GM12892 (cell line): ENCODE measurements around the gene PDE4B. TPM values are rescaled to one million over a fixed set of nuclear protein-coding genes. Genes with fewer than 3 reads are reported as not detected.

Source experiments
- DNase-seq: peaks from one replicate; pipeline ENCODE4 v3.0.0; 2011; ENCODE audit not compliant: insufficient read length
- FAIRE-seq: peaks from 2 replicates; lab custom pipeline; 2011; peaks lifted over from hg19 to GRCh38; lab: Jason Lieb, UNC
- POLR2A ChIP-seq: IDR thresholded peaks from 2 replicates; pipeline ENCODE4 v1.6.1; 2011; ENCODE audit warnings: low read depth, low read length, control low read depth
- POLR2AphosphoS5 ChIP-seq: IDR thresholded peaks from 2 replicates; pipeline ENCODE4 v1.6.1; 2011; ENCODE audit warnings: low read depth, low read length, control low read depth
- TAF1 ChIP-seq: IDR thresholded peaks from 2 replicates; pipeline ENCODE4 v1.6.1; 2011; ENCODE audit warnings: low read depth, mild to moderate bottlenecking, control low read depth, low read length, borderline replicate concordance
- polyA plus RNA-seq: library from polyadenylated mRNA; unstranded; fragments of >200 nt; gene quantifications from one replicate; pipeline ENCODE4 v1.2.1, GENCODE V29; 2012; ENCODE audit warnings: missing spikeins, inconsistent platforms; ENCODE audit not compliant: missing spikeins

PDE4B gene
- polyA plus RNA-seq, result 16.1 TPM

DNA sequence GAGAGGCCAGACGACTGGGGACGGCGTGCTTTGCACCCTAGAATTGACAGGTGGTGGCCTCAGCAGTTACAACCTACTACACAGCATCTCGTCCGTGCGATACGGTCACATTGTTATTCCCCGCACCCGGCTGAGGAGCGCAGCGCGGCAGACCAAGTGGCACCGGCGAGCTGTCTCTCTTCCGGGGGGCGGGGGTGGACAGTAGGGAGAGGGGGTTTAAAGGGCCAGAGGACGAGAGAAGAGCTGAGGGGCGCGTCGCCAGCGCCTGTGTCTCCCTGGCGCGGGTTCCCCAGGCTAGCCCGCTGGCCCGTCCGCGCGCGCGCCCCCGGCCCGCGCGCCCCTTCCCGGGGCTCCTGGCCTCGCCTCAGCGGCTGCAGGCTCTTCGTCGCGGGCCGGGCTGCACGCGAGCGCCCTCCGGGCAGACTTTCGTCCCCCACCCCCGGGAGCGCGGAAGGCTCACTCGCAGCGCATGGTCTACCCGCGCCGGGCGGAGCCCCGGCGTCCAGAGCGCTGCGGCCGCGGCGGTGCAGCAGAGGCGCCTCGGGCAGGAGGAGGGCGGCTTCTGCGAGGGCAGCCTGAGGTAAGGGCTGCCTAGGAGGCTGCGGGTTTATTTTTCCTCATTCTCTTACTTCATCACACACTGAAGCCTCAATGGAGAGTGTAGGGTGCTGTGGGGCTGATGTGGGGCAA is at the start of gene PDE4B:
PDE4B (plus strand) TSS at position 227 of the 690 bp plus-strand sequence.
- FAIRE-seq (no peak), DNase-seq (no peak)
- no peak for TF ChIP-seq POLR2A
- no peak for TF ChIP-seq TAF1
- no peak for TF ChIP-seq POLR2AphosphoS5

DNA sequence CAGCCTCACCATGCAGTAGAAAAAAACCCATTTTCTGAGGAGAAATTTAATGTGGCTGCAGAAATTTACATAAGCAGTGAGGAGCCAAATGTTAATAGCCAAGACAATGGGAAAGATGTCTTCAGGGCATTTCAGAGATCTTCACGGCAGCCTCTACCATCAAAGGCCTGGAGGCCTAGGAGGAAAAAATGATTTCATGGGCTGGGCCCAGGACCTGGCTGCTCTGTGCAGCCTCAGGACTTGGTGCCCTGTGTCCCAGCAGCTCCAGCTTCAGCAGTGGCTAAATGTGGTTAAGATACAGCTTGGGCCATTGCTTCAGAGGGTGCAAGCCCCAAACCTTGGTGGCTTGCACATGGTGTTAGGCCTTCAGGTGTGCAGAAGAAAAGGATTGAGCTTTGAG is 48.0 kb upstream of the PDE4B start:
- FAIRE-seq (no peak), DNase-seq (no peak)
- TF ChIP-seq POLR2AphosphoS5 (no peak), TAF1 (no peak), POLR2A (no peak)

DNA sequence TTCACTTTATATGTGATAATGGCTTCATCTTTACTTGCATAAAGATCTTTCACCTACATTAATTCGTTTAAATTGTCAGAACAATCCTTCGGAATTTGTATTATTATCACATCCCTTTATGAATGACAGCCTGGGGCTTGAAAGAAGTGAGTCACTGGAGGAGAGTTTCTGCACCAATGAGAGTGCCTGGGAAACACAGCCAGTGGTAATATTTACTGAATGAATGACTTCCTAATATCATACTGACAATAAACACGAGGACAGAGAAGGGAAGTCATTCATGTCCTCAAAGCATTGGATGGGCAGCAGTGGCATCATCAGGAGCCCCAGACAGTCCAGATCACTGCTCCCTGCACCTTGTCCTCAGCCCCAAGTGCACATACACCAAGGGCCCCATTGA is 40.7 kb upstream of the PDE4B start:
- DNase-seq (no peak), FAIRE-seq (no peak)
- TF ChIP-seq TAF1 (no peak), POLR2A (no peak), POLR2AphosphoS5 (no peak)

DNA sequence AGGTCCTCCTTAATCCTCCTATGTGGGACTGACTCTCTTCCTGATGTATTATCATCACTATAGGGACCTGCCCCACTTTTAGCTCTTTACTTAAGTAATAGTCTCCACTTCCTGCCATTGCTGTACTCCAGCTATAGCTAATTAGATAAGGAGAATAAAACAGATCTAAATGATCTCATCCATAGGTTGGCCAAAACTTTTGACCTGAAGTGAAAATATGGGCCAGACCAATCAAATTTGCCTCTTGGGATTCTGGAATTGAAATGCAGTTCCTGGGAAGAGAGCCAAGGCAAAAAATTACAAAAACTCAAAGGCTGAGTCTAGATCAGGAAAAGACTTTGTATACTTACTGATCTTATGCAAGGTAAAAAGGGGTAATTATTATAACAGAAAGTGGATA is 36.1 kb upstream of the PDE4B start:
- no peak for TF ChIP-seq POLR2A
- TF ChIP-seq POLR2AphosphoS5, result no peak
- TF ChIP-seq TAF1, result no peak
- no peak for FAIRE-seq
- DNase-seq, result no peak

DNA sequence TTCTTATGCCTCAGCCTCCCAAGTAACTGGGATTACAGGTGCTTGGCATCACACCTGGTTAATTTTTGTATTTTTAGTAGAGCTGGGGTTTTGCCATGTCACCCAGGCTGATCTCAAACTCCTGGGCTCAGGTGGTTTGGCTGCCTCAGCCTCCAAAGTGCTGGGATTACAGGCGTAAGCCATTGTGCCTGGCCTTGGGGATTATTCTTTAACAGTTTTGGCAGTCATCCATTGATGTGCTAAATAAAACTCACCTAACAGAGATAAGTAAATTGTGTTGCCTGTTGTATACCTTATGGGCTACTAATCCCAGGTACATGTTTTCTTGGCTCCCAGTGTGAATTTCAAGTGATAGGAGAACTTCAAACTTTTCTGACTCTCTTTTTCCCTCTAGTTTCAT is 35.2 kb upstream of the PDE4B start:
- FAIRE-seq (no peak), DNase-seq (no peak)
- TF ChIP-seq TAF1, result no peak
- no peak for TF ChIP-seq POLR2A
- TF ChIP-seq POLR2AphosphoS5, result no peak

DNA sequence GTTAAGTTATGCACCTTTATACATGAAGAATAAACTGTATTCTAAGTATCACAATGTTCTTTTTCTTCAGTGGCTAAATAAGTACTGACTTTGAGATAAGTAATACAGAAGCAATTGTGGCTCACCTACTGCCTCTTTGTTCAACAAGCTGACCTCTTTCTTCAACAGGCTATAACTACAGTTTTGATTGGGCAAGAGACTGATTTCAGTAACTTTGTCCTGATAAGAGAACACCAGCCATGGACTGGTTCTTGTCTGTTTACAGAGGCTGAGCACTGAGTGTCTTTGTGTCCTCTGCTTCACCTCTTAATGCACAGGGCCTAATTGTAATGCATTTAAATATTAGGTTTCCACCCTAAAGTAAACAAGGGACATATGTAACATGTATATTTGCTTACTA is 34.6 kb upstream of the PDE4B start:
- DNase-seq (no peak), FAIRE-seq (no peak)
- TF ChIP-seq POLR2AphosphoS5 (no peak), POLR2A (no peak)

DNA sequence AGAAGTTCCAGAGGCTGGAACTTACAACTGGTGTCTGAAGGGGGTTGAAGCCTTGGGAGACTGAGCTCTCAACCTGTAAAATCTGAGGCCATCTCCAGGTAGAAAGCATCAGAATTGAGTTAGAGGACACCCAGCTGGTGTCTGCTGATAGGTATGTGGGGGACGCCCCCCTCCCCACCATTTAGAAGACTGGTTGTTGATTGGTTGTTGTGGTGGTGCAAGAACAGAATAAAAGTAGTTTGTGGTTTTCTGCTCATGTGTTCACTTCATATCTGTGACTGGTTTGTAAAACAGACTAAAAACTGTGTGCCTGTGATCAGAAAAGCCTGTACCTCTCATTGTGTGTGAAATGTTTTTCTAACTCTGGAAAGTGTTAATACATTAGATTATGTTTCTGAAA is 33.2 kb upstream of the PDE4B start:
- no peak for TF ChIP-seq TAF1
- DNase-seq, result no peak
- FAIRE-seq, result no peak

DNA sequence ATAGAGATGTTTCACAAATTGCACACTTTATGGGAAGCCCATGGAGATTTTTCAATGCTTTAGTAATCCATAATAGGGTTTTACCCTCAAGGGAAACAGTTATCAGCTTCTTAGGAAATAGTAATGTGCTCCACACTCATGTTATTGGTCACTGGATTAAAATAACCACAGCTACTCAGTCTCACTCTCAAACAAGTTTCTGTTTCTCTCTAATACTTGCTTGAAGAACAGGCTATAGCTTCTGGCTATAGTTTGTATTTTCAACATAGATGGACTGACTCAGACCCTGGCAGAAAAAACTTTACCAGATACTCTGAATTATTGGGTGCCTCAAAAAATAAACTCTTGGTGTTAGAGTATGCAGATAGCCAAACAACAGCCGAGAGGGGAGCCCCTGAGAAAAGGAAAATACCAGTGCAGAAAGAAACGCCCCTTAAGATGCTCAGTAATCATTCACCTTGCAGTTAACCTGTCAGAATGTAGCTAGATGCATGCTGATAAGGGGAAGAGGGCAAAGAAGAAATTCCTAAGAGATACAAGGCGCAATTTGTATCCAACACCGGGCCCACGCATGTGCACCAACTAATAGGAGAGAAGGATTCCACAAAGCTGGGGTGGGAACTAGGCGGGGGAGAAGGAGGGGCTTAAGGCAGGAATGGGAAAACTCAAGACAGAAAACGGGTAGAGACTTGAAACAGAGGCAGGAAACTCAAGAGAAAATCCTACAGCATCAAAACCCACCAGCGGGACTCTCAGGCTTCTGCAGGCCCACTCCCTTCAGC is 30.4 kb upstream of the PDE4B start:
- TF ChIP-seq TAF1, result no peak
- no peak for TF ChIP-seq POLR2AphosphoS5
- no peak for TF ChIP-seq POLR2A
- FAIRE-seq, result peak; percentile 40
- no peak for DNase-seq

DNA sequence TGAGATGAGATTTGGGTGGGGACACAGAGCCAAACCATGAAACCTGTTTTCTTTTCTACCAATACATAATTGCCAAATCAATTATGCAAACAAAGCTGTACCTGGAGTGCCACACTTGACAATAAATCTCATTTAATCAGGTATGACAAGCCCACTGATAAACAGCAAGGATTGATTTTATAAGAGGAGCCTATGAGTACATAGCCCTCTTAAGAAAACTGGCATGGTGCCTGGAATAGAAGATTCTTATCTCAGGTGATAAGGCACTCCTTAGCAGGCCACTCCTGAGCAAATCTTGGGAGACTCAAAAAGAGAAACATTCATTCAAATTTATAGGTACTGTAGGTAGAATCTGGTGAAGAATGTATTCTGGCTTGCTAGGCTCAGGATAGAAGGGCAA is 28.6 kb upstream of the PDE4B start:
- TF ChIP-seq POLR2A (no peak), POLR2AphosphoS5 (no peak), TAF1 (no peak)
- DNase-seq (no peak), FAIRE-seq (no peak)

DNA sequence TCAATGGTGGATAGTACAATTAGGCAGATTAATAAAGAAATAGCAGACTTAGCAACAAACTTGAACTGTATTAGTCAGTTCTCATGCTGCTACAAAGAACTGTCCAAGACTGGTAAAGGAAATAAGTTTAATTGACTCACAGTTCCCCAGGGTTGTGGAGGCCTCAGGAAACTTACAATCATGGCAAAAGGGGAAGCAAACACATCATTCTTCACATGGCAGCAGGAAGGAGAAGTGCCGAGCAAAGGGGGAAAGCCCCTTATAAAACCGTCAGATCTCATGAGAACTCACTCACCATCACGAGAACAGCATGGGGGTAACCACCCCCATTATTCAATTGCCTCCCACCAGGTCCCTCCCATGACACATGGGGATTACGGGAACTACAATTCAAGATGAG is 27.1 kb upstream of the PDE4B start:
- no peak for DNase-seq
- peak; percentile 70 for FAIRE-seq
- TF ChIP-seq POLR2AphosphoS5, result no peak
- TF ChIP-seq POLR2A, result no peak
- TF ChIP-seq TAF1, result no peak

DNA sequence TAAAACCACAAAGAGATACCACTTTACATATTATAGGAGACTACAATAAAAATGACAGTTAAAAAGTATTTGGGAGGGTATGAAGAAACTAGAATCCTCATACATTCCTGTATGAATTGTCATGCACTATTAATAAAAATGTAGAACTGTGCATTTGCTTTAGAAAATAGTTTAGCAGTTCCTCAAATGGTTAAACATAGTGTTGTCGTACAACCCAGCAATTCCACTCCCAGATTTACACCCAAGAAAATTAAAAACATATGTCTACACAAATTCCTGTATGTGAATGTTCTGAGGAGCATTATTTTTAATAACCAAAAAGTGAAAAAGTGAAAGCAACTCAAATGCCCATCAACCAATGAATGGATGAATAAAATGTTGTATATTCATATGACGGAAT is 23.1 kb upstream of the PDE4B start:
- no peak for DNase-seq
- TF ChIP-seq TAF1 (no peak), POLR2AphosphoS5 (no peak), POLR2A (no peak)
- FAIRE-seq, result no peak

DNA sequence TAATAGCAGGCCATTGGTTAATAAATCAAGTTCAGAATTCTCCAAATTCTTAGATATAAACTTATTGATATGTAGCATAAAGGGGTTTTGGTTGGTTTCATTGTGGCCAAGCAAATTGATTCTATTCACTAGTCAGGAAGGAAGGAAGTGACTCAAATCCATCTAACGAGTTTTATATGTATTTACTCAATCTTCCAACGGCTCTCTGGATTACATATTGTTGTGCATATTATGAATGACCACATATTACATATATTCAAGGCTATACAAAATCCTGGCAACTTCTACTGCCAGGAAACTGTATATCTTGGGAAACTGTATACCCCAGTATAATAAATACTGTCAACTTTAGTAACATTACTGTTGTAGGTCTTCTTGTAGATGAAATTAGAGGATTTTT is 20.1 kb upstream of the PDE4B start:
- FAIRE-seq (no peak), DNase-seq (no peak)
- TF ChIP-seq TAF1, result no peak
- TF ChIP-seq POLR2A, result no peak
- no peak for TF ChIP-seq POLR2AphosphoS5
